ENCODE results near the gene SH3RF1. TPM values are rescaled to one million over a fixed set of nuclear protein-coding genes. Genes with fewer than 3 reads are reported as not detected.

Gene SH3RF1
- total RNA-seq, 1 experiment from 2014 or later = 59.5 TPM

GRCh38 chr4:169209388-169209883, 61.3 kb downstream of the SH3RF1 start:
- H3K27ac ChIP-seq (ENCODE audit: low read depth, low read length) = no peak overlapping the region
- POLR2A ChIA-PET = no interaction called here
- no peaks in the 10 kb centered on the region for H3K9me2 ChIP-seq (ENCODE audit: insufficient read depth)
- peaks cover 0 to 10% of the 10 kb centered on the region in 2 experiments; a peak in 1 of 4 replicates for H3K9me3 ChIP-seq (ENCODE audit: control insufficient read depth in 1 of 2, insufficient read depth in 1 of 2, low read depth in 1 of 2, low read length in 2 of 2)
- H3K9ac ChIP-seq (ENCODE audit: low read length) = no peak overlapping the region
- no peak overlapping the region for H3K4me2 ChIP-seq (ENCODE audit: low read length)
- DNase-seq (ENCODE audit: low read depth, low spot score) = no peak
- H3K36me3 ChIP-seq (ENCODE audit: control insufficient read depth in 1 of 2, insufficient read depth in 2 of 2, low read length in 2 of 2) = peaks cover 0 to 11% of the 10 kb centered on the region in 2 experiments; a peak in 1 of 4 replicates
- no peak for ATAC-seq
- no peak overlapping the region for H2AFZ ChIP-seq (ENCODE audit: low read depth, low read length, poor library complexity, severe bottlenecking)
- BruUV-seq (replicated peaks) = no TSS peak
- H3K4me3 ChIP-seq (replicated peaks in 1 of 2; ENCODE audit: low read depth in 1 of 2, low read length in 2 of 2) = no peak overlapping the region
- no peaks in the 10 kb centered on the region for H4K20me1 ChIP-seq (ENCODE audit: insufficient read depth)
- TF ChIP-seq EGR1 (IDR thresholded peaks at IDR 0.05; ENCODE audit: low read depth) = no peak
- TF ChIP-seq CEBPB (IDR thresholded peaks at IDR 0.05; ENCODE audit: low read depth) = no peak
- no peak for TF ChIP-seq SP1 (IDR thresholded peaks at IDR 0.05; ENCODE audit: low read depth)
- TF ChIP-seq RAD21 (IDR thresholded peaks at IDR 0.05; ENCODE audit: low read depth) = no peak
- no peak for TF ChIP-seq EZH2phosphoT487 (IDR thresholded peaks at IDR 0.05; ENCODE audit: borderline replicate concordance)
- TF ChIP-seq FOSL1 (IDR thresholded peaks at IDR 0.05; ENCODE audit: low read depth) = no peak
- TF ChIP-seq TCF7L2 (IDR thresholded peaks at IDR 0.05; ENCODE audit: borderline replicate concordance, extremely low read depth, insufficient read depth, insufficient read length) = no peak
- TF ChIP-seq SIN3A (IDR thresholded peaks at IDR 0.05; ENCODE audit: low read depth) = no peak
- no peak for TF ChIP-seq ZFX (IDR thresholded peaks at IDR 0.05)
- TF ChIP-seq JUND (IDR thresholded peaks at IDR 0.05) = no peak
- TF ChIP-seq EZH2 (IDR thresholded peaks at IDR 0.05) = no peak
- TF ChIP-seq CBX3 (IDR thresholded peaks at IDR 0.05; ENCODE audit: low read depth) = no peak
- no peak for TF ChIP-seq MAX (IDR thresholded peaks at IDR 0.05)
- TF ChIP-seq ELF1 (IDR thresholded peaks at IDR 0.05; ENCODE audit: borderline replicate concordance, low read depth) = no peak
- TF ChIP-seq SRF (IDR thresholded peaks at IDR 0.05; ENCODE audit: low read depth) = no peak
- TF ChIP-seq, protein P1, sequence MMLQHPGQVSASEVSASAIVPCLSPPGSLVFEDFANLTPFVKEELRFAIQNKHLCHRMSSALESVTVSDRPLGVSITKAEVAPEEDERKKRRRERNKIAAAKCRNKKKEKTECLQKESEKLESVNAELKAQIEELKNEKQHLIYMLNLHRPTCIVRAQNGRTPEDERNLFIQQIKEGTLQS (IDR thresholded peaks at IDR 0.05) = no peak
- TF ChIP-seq, protein P2, sequence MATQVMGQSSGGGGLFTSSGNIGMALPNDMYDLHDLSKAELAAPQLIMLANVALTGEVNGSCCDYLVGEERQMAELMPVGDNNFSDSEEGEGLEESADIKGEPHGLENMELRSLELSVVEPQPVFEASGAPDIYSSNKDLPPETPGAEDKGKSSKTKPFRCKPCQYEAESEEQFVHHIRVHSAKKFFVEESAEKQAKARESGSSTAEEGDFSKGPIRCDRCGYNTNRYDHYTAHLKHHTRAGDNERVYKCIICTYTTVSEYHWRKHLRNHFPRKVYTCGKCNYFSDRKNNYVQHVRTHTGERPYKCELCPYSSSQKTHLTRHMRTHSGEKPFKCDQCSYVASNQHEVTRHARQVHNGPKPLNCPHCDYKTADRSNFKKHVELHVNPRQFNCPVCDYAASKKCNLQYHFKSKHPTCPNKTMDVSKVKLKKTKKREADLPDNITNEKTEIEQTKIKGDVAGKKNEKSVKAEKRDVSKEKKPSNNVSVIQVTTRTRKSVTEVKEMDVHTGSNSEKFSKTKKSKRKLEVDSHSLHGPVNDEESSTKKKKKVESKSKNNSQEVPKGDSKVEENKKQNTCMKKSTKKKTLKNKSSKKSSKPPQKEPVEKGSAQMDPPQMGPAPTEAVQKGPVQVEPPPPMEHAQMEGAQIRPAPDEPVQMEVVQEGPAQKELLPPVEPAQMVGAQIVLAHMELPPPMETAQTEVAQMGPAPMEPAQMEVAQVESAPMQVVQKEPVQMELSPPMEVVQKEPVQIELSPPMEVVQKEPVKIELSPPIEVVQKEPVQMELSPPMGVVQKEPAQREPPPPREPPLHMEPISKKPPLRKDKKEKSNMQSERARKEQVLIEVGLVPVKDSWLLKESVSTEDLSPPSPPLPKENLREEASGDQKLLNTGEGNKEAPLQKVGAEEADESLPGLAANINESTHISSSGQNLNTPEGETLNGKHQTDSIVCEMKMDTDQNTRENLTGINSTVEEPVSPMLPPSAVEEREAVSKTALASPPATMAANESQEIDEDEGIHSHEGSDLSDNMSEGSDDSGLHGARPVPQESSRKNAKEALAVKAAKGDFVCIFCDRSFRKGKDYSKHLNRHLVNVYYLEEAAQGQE (IDR thresholded peaks at IDR 0.05; ENCODE audit: low read depth) = no peak
- no peak for TF ChIP-seq POLR2AphosphoS5 (IDR thresholded peaks at IDR 0.05; ENCODE audit: low read depth, low read length)
- H3K79me2 ChIP-seq (ENCODE audit: insufficient read depth, low read length) = peaks cover 90% of the 10 kb centered on the region
- intact Hi-C loops (cut with micrococcal nuclease) = no loop called here
- RAD21 ChIA-PET (ENCODE audit: low non-redundant PET in 1 of 2, low total read pairs in 2 of 2, uncharacterized antibody in 2 of 2, unreplicated experiment in 2 of 2) = no interaction called here
- H3K4me1 ChIP-seq (ENCODE audit: control insufficient read depth in 1 of 2, insufficient read depth in 2 of 2, low read length in 2 of 2) = peaks cover 7 to 44% of the 10 kb centered on the region in 2 experiments; a peak in 3 of 4 replicates
- CTCF ChIA-PET = no interaction called here
- H3K27me3 ChIP-seq (ENCODE audit: insufficient read depth, low read length) = no peaks in the 10 kb centered on the region
